ENCODE measurements around the gene AGT.

The AGT gene

GRCh38 chr1:230750576-230750975 lies 36.7 kb upstream of the AGT start:
- H3K4me3 ChIP-seq (replicated peaks in 1 of 2; ENCODE audit: low read depth in 2 of 2, low read length in 2 of 2): no peak overlapping the region
- no peak for DNase-seq (ENCODE audit: low read depth in 2 of 2)
- no peak for TF ChIP-seq CTCF (IDR thresholded peaks at IDR 0.05; ENCODE audit: low read depth, low read length)

GRCh38 chr1:230749635-230750034 lies 35.7 kb upstream of the AGT start:
- DNase-seq (ENCODE audit: low read depth in 2 of 2): no peak
- TF ChIP-seq CTCF (IDR thresholded peaks at IDR 0.05; ENCODE audit: low read depth, low read length): no peak
- no peak overlapping the region for H3K4me3 ChIP-seq (replicated peaks in 1 of 2; ENCODE audit: low read depth in 2 of 2, low read length in 2 of 2)

- no peak for DNase-seq (ENCODE audit: low read depth in 2 of 2)
Measured at GRCh38 chr1:230749150-230749549, 35.2 kb upstream of the AGT start.

GRCh38 chr1:230747890-230748800 lies 34.2 kb upstream of the AGT start:
- TF ChIP-seq CTCF (IDR thresholded peaks at IDR 0.05; ENCODE audit: low read depth, low read length): no peak
- DNase-seq (ENCODE audit: low read depth in 2 of 2): no peak
- no peak overlapping the region for H3K4me3 ChIP-seq (replicated peaks in 1 of 2; ENCODE audit: low read depth in 2 of 2, low read length in 2 of 2)

More at GRCh38 chr1:230749150-230749549, 35.2 kb upstream of the AGT start:
- TF ChIP-seq CTCF (IDR thresholded peaks at IDR 0.05; ENCODE audit: low read depth, low read length): no peak
- no peak overlapping the region for H3K4me3 ChIP-seq (replicated peaks in 1 of 2; ENCODE audit: low read depth in 2 of 2, low read length in 2 of 2)

GRCh38 chr1:230747127-230747730 lies 33.3 kb upstream of the AGT start, which contains the start of gene CAPN9:
CAPN9 (plus strand) TSS chr1:230747388; CDS start chr1:230747497, 109 bp downstream.
- no peak for TF ChIP-seq CTCF (IDR thresholded peaks at IDR 0.05; ENCODE audit: low read depth, low read length)
- DNase-seq (ENCODE audit: low read depth in 2 of 2): no peak

GRCh38 chr1:230746617-230747016 lies 32.7 kb upstream of the AGT start:
- no peak for TF ChIP-seq CTCF (IDR thresholded peaks at IDR 0.05; ENCODE audit: low read depth, low read length)
- no peak overlapping the region for H3K4me3 ChIP-seq (replicated peaks in 1 of 2; ENCODE audit: low read depth in 2 of 2, low read length in 2 of 2)

More at GRCh38 chr1:230747127-230747730, 33.3 kb upstream of the AGT start, which contains the start of gene CAPN9:
- H3K4me3 ChIP-seq (replicated peaks in 1 of 2; ENCODE audit: low read depth in 2 of 2, low read length in 2 of 2): no peak within 1 kb of the TSS

More at GRCh38 chr1:230746617-230747016, 32.7 kb upstream of the AGT start:
- no peak for DNase-seq (ENCODE audit: low read depth in 2 of 2)
